GM18519 (cell line): Measurements from ENCODE around the gene CACNB3.

Source experiments
- ATAC-seq: cut with Tn5 transposase; IDR thresholded peaks from one replicate; pipeline ENCODE4 v1.9.1; 2021; ENCODE audit warnings: mild to moderate bottlenecking, moderate library complexity; ENCODE audit not compliant: unreplicated experiment, low FRiP score

The CACNB3 gene

GRCh38 chr12:48817873-48818830 is at the start of gene CACNB3:
Gene CACNB3, plus strand, starts transcription at chr12:48818496. Its CDS starts 434 bp downstream, at chr12:48818930.
- no peak for ATAC-seq

GRCh38 chr12:48768736-48769135 is 49.6 kb upstream of the CACNB3 start:
- no peak for ATAC-seq

GRCh38 chr12:48770756-48771155 is 47.5 kb upstream of the CACNB3 start:
- no peak for ATAC-seq

- ATAC-seq = no peak
Observed at GRCh38 chr12:48771588-48772112, 46.6 kb upstream of the CACNB3 start.

GRCh38 chr12:48773686-48774085 is 44.6 kb upstream of the CACNB3 start:
- no peak for ATAC-seq

- ATAC-seq = no peak
Observed at GRCh38 chr12:48774516-48774915, 43.8 kb upstream of the CACNB3 start.

- ATAC-seq = no peak
Observed at GRCh38 chr12:48775299-48775698, 43.0 kb upstream of the CACNB3 start.

GRCh38 chr12:48775991-48776649 is 42.2 kb upstream of the CACNB3 start:
- ATAC-seq = no peak

GRCh38 chr12:48776956-48777355 is 41.3 kb upstream of the CACNB3 start:
- ATAC-seq = no peak

GRCh38 chr12:48777501-48778400 is 40.5 kb upstream of the CACNB3 start:
- ATAC-seq = no peak

- no peak for ATAC-seq
Observed at GRCh38 chr12:48779869-48780268, 38.4 kb upstream of the CACNB3 start.

GRCh38 chr12:48780381-48781025 is 37.8 kb upstream of the CACNB3 start:
- no peak for ATAC-seq

- ATAC-seq = no peak
Observed at GRCh38 chr12:48781750-48782456, 36.4 kb upstream of the CACNB3 start.

GRCh38 chr12:48782457-48783395 is 35.6 kb upstream of the CACNB3 start:
- no peak for ATAC-seq

GRCh38 chr12:48783432-48783831 is 34.9 kb upstream of the CACNB3 start:
- ATAC-seq = no peak

GRCh38 chr12:48786591-48787544 is 31.4 kb upstream of the CACNB3 start:
- no peak for ATAC-seq
